ENCODE measurements around the gene C1QTNF5.

The C1QTNF5 gene

DNA sequence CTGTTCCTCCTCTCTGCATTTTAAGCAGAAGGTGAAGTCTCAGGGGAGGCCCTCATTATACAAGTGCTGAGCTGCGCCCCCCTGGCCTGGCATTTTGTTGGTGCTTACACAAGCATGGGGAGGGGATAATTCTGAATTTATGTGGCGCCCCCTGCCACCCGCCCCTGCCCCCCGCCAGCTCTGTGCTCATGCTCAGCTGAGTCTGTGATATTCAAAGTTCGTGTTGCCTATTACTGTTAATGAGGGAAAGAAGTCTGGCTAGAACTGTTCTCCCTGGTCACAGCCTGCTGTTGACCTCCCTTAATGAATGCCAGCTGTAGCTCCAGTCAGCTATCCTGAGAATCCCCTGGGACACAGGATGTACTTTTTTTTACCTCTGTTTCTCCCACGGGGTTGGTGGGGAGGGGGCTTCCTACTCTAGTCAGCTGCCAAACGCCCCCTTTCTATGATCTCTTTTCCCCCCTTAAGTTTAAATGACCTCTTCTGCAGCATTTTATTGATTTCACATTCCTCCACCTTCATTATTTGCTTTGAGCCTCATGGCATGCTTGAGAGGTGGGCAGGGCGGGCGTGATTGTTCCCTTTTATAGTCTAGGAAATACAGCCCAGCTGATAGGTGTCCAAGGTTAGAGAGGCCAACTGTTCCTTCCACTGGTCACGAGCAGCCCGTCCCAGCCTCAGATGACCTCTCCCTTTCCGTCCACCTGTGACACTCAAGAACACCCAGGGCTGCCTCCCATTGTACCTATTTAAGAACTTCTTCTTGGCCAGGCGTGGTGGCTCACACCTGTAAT is 28.6 kb upstream of the C1QTNF5 start (continued):
- TF ChIP-seq, protein P1, sequence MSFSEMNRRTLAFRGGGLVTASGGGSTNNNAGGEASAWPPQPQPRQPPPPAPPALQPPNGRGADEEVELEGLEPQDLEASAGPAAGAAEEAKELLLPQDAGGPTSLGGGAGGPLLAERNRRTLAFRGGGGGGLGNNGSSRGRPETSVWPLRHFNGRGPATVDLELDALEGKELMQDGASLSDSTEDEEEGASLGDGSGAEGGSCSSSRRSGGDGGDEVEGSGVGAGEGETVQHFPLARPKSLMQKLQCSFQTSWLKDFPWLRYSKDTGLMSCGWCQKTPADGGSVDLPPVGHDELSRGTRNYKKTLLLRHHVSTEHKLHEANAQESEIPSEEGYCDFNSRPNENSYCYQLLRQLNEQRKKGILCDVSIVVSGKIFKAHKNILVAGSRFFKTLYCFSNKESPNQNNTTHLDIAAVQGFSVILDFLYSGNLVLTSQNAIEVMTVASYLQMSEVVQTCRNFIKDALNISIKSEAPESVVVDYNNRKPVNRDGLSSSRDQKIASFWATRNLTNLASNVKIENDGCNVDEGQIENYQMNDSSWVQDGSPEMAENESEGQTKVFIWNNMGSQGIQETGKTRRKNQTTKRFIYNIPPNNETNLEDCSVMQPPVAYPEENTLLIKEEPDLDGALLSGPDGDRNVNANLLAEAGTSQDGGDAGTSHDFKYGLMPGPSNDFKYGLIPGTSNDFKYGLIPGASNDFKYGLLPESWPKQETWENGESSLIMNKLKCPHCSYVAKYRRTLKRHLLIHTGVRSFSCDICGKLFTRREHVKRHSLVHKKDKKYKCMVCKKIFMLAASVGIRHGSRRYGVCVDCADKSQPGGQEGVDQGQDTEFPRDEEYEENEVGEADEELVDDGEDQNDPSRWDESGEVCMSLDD (tag by site-specific recombination; IDR thresholded peaks at IDR 0.05): no peak
- TF ChIP-seq PRDM2 (tag by site-specific recombination; IDR thresholded peaks at IDR 0.05; ENCODE audit: borderline replicate concordance) (no peak), KLF8 (tag by site-specific recombination; IDR thresholded peaks at IDR 0.05) (no peak), ZNF274 (IDR thresholded peaks at IDR 0.05; ENCODE audit: low read length) (no peak), ZNF274 (tag by site-specific recombination; IDR thresholded peaks at IDR 0.05; ENCODE audit: borderline replicate concordance) (no peak), ZNF654 (tag by site-specific recombination; IDR thresholded peaks at IDR 0.05; ENCODE audit: low read depth) (no peak), ZNF785 (tag by site-specific recombination; IDR thresholded peaks at IDR 0.05) (no peak)
- TF ChIP-seq, protein P2, sequence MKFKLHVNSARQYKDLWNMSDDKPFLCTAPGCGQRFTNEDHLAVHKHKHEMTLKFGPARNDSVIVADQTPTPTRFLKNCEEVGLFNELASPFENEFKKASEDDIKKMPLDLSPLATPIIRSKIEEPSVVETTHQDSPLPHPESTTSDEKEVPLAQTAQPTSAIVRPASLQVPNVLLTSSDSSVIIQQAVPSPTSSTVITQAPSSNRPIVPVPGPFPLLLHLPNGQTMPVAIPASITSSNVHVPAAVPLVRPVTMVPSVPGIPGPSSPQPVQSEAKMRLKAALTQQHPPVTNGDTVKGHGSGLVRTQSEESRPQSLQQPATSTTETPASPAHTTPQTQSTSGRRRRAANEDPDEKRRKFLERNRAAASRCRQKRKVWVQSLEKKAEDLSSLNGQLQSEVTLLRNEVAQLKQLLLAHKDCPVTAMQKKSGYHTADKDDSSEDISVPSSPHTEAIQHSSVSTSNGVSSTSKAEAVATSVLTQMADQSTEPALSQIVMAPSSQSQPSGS (tag by site-specific recombination; IDR thresholded peaks at IDR 0.05; ENCODE audit: low read depth): no peak

GRCh38 chr11:119368121-119369034 is 27.7 kb upstream of the C1QTNF5 start:
- Histone ChIP-seq H3K36me3 (ENCODE audit: control insufficient read depth in 2 of 2, insufficient read depth in 1 of 2, low read length in 2 of 2) (no peaks in the 10 kb centered on the region), H3K27ac (ENCODE audit: extremely low read depth, low read depth, low read length) (no peak overlapping the region), H3K4me1 (ENCODE audit: control insufficient read depth, insufficient read depth, low read length) (peaks cover 2% of the 10 kb centered on the region; the same call in 1 of the 2 replicates), H3K4me3 (ENCODE audit: low read depth, low read length) (no peak overlapping the region), H3K9me3 (ENCODE audit: control insufficient read depth, insufficient read depth, low read depth, low read length) (no peaks in the 10 kb centered on the region)
- POLR2A ChIA-PET: interaction anchor here (0.6 to 1.8 kb wide), 4 partner anchors 30 to 653 kb away, joined by 3 to 20 read pairs (median 3); partner anchors contain the start of gene MCAM
- CTCF ChIA-PET: interaction anchor here (0.5 to 5.4 kb wide), 11 partner anchors 12 to 438 kb away, joined by 3 to 59 read pairs (median 4); partner anchors contain the start of genes C1QTNF5 and USP2
- TF ChIP-seq ZNF184 (tag by site-specific recombination; IDR thresholded peaks at IDR 0.05) (no peak), ZNF335 (tag by site-specific recombination; conservative IDR thresholded peaks at IDR 0.05) (peak; percentile 33; the same call in 1 of the 2 replicates), PATZ1 (tag by site-specific recombination; IDR thresholded peaks at IDR 0.05) (0 out of 2 replicates have a peak, but pooled peaks have one; percentile 22), ZNF629 (tag by site-specific recombination; IDR thresholded peaks at IDR 0.05) (0 out of 2 replicates have a peak, but pooled peaks have one; percentile 13), ZNF175 (tag by site-specific recombination; IDR thresholded peaks at IDR 0.05) (no peak), ZIC2 (tag by site-specific recombination; IDR thresholded peaks at IDR 0.05) (peak; percentile 57), ZBTB8A (tag by site-specific recombination; IDR thresholded peaks at IDR 0.05) (0 out of 2 replicates have a peak, but pooled peaks have one; percentile 18), SP7 (tag by site-specific recombination; IDR thresholded peaks at IDR 0.05) (0 out of 2 replicates have a peak, but pooled peaks have one; percentile 9), KLF1 (tag by site-specific recombination; IDR thresholded peaks at IDR 0.05) (peak; percentile 95), ZBTB1 (tag by site-specific recombination; IDR thresholded peaks at IDR 0.05) (no peak)
- TF ChIP-seq, protein P3, sequence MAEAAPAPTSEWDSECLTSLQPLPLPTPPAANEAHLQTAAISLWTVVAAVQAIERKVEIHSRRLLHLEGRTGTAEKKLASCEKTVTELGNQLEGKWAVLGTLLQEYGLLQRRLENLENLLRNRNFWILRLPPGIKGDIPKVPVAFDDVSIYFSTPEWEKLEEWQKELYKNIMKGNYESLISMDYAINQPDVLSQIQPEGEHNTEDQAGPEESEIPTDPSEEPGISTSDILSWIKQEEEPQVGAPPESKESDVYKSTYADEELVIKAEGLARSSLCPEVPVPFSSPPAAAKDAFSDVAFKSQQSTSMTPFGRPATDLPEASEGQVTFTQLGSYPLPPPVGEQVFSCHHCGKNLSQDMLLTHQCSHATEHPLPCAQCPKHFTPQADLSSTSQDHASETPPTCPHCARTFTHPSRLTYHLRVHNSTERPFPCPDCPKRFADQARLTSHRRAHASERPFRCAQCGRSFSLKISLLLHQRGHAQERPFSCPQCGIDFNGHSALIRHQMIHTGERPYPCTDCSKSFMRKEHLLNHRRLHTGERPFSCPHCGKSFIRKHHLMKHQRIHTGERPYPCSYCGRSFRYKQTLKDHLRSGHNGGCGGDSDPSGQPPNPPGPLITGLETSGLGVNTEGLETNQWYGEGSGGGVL (tag by site-specific recombination; IDR thresholded peaks at IDR 0.05): peak; percentile 30; the same call in 1 of the 2 replicates
